ENCODE results near the gene TMEM53. TPM values are rescaled to one million over a fixed set of nuclear protein-coding genes. Genes with fewer than 3 reads are reported as not detected.
A peak's percentile ranks its signal among the peaks of the same experiment; 100 is the strongest.

Gene TMEM53
- total RNA-seq, 1 experiment from 2014 or later: 8.2 TPM

DNA sequence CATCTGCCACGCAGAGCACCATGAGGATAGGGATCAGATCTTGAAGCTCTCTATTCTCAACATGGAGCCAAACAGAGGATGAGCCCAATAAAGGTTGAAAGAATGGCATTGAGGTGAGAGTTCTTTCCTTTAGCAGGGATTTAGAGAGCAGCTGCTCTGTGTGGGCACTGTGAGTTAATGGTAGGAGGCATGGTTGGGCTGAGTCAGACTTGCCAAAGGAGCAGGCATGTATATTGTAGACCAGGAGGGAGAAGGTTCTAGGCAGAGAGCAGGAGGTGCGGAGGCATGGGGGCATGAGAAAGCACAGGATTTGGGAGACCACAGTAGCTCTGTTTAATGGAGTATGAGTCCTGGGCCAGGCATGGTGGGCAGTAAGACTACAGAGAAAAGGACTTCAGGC is 32.0 kb downstream of the TMEM53 start (continued):
- TF ChIP-seq, protein P1, sequence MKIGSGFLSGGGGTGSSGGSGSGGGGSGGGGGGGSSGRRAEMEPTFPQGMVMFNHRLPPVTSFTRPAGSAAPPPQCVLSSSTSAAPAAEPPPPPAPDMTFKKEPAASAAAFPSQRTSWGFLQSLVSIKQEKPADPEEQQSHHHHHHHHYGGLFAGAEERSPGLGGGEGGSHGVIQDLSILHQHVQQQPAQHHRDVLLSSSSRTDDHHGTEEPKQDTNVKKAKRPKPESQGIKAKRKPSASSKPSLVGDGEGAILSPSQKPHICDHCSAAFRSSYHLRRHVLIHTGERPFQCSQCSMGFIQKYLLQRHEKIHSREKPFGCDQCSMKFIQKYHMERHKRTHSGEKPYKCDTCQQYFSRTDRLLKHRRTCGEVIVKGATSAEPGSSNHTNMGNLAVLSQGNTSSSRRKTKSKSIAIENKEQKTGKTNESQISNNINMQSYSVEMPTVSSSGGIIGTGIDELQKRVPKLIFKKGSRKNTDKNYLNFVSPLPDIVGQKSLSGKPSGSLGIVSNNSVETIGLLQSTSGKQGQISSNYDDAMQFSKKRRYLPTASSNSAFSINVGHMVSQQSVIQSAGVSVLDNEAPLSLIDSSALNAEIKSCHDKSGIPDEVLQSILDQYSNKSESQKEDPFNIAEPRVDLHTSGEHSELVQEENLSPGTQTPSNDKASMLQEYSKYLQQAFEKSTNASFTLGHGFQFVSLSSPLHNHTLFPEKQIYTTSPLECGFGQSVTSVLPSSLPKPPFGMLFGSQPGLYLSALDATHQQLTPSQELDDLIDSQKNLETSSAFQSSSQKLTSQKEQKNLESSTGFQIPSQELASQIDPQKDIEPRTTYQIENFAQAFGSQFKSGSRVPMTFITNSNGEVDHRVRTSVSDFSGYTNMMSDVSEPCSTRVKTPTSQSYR (CRISPR knock-in tag; IDR thresholded peaks at IDR 0.05): no peak

DNA sequence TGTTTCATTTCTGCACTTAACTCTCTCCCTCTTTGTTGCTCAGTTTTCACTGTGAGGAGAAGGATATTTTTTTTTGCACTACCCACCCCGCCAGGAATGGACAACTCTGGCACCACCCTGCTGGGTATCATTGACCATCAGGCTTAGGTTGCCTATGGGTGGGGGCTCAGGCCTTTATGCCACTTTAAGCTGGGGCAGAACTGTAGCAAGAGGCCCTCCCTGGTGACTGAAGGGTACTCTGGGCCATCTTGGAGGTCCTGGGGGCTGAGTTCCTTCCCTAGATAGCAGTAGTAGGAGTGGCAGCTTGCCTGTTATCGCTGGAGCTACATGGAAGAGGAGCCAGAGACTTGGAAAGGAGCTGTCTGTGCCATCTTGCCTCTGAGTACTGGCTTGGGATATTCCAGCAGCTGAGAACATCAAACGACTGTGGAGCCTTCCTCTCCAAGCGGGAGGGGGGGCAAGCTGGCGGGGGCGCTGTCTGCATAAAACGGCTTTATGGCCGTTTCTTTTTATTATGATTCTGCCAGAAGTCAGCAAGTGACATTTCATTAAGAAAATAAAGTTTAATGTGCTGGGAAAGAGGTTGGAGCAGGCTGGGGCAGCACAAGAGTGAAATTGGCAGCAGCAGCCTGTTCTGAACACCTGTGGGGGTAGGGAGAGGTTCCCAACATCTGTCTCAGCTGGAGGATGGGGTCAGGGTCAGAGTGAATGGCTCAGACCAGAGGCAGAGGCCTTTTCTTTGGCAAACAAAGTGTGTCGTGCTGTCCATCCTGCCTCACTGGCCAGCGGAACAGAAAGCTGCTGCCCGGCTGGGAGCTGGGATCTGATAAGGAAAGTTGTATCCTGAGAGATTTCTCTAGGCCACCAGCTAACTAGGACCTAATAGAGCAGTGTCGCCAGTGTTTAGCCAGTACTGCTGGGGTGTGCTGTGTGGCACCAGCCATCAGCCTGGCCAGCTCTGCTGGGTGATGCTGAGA is 32.9 kb downstream of the TMEM53 start:
- no peak for DNase-seq (ENCODE audit: low spot score)
- Mint-ChIP-seq H3K27ac (no peak overlapping the region), H3K9me3 (no peaks in the 10 kb centered on the region), H3K4me1 (no peaks in the 10 kb centered on the region), H3K27me3 (ENCODE audit: low read depth) (no peaks in the 10 kb centered on the region), H3K4me3 (no peak overlapping the region), H3K36me3 (peaks cover 64% of the 10 kb centered on the region)
- TF ChIP-seq ZNF121 (CRISPR knock-in tag; IDR thresholded peaks at IDR 0.05) (no peak), ZNF263 (CRISPR knock-in tag; IDR thresholded peaks at IDR 0.05; ENCODE audit: low read depth) (no peak), ETV6 (CRISPR knock-in tag; IDR thresholded peaks at IDR 0.05) (no peak), ZNF396 (CRISPR knock-in tag; IDR thresholded peaks at IDR 0.05; ENCODE audit: borderline replicate concordance) (no peak), IRF2 (CRISPR knock-in tag; IDR thresholded peaks at IDR 0.05; ENCODE audit: borderline replicate concordance, low read depth) (no peak), JAZF1 (CRISPR knock-in tag; IDR thresholded peaks at IDR 0.05) (no peak), MXD4 (CRISPR knock-in tag; IDR thresholded peaks at IDR 0.05; ENCODE audit: borderline replicate concordance) (no peak), NR3C1 (CRISPR knock-in tag; conservative IDR thresholded peaks at IDR 0.05; ENCODE audit: low read depth) (no peak)
- TF ChIP-seq, protein P2, sequence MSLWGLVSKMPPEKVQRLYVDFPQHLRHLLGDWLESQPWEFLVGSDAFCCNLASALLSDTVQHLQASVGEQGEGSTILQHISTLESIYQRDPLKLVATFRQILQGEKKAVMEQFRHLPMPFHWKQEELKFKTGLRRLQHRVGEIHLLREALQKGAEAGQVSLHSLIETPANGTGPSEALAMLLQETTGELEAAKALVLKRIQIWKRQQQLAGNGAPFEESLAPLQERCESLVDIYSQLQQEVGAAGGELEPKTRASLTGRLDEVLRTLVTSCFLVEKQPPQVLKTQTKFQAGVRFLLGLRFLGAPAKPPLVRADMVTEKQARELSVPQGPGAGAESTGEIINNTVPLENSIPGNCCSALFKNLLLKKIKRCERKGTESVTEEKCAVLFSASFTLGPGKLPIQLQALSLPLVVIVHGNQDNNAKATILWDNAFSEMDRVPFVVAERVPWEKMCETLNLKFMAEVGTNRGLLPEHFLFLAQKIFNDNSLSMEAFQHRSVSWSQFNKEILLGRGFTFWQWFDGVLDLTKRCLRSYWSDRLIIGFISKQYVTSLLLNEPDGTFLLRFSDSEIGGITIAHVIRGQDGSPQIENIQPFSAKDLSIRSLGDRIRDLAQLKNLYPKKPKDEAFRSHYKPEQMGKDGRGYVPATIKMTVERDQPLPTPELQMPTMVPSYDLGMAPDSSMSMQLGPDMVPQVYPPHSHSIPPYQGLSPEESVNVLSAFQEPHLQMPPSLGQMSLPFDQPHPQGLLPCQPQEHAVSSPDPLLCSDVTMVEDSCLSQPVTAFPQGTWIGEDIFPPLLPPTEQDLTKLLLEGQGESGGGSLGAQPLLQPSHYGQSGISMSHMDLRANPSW (CRISPR knock-in tag; conservative IDR thresholded peaks at IDR 0.05; ENCODE audit: low read depth): no peak
- TF ChIP-seq, protein P3, sequence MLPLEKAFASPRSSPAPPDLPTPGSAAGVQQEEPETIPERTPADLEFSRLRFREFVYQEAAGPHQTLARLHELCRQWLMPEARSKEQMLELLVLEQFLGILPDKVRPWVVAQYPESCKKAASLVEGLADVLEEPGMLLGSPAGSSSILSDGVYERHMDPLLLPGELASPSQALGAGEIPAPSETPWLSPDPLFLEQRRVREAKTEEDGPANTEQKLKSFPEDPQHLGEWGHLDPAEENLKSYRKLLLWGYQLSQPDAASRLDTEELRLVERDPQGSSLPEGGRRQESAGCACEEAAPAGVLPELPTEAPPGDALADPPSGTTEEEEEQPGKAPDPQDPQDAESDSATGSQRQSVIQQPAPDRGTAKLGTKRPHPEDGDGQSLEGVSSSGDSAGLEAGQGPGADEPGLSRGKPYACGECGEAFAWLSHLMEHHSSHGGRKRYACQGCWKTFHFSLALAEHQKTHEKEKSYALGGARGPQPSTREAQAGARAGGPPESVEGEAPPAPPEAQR (CRISPR knock-in tag; IDR thresholded peaks at IDR 0.05): no peak
- no peak for ATAC-seq
- POLR2A ChIA-PET: interaction anchor here (0.5 kb wide), 1 partner anchor 1198 kb away, joined by 3 read pairs; no protein-coding TSS in a partner anchor
- CTCF ChIA-PET: interaction anchor here (1.0 to 6.9 kb wide), 3 partner anchors 11 to 33 kb away, joined by 3 to 42 read pairs (median 4); no protein-coding TSS in a partner anchor

DNA sequence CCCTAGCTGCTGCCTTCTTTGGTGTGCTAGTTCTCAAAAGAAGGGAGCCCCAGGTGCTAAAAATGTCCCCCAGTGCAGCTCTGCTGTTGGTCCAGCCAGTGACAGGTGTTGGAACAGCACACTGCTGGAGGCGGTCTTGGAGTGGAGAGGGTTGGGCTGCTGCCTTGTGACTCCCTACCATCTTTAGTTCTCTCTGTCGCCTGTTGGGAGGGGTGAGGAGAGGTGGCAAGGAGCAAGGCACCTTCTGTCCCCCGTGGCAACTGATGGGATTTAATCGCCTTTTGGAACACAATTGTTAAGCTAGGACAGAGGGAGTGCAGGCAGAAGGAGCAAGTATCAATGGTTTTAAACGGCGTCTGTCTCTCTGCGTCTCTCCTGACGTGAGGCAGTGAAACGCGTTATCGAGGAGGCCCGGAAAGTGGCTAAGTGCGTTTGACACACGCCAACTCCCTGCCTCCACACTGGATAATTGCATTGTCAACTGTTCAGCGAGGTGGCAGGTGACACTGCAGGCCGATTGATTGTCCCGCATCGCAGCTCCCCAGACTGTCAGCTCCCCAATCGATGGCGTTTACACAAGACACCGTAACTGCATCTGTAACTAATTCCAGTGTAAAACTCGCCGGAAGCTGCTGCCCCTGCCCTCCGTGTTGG is 34.0 kb downstream of the TMEM53 start:
- ChIA-PET CTCF (interaction anchor here (1.2 to 6.9 kb wide), 3 partner anchors 12 to 32 kb away, joined by 4 to 42 read pairs (median 5); no protein-coding TSS in a partner anchor), POLR2A (no interaction called here)
- Mint-ChIP-seq H3K4me1 (no peaks in the 10 kb centered on the region), H3K36me3 (peaks cover 74% of the 10 kb centered on the region), H3K27ac (no peak overlapping the region), H3K9me3 (no peaks in the 10 kb centered on the region), H3K27me3 (ENCODE audit: low read depth) (no peaks in the 10 kb centered on the region), H3K4me3 (no peak overlapping the region)
- DNase-seq (ENCODE audit: low spot score) (no peak), ATAC-seq (peak; percentile 59)
- TF ChIP-seq, protein P4, sequence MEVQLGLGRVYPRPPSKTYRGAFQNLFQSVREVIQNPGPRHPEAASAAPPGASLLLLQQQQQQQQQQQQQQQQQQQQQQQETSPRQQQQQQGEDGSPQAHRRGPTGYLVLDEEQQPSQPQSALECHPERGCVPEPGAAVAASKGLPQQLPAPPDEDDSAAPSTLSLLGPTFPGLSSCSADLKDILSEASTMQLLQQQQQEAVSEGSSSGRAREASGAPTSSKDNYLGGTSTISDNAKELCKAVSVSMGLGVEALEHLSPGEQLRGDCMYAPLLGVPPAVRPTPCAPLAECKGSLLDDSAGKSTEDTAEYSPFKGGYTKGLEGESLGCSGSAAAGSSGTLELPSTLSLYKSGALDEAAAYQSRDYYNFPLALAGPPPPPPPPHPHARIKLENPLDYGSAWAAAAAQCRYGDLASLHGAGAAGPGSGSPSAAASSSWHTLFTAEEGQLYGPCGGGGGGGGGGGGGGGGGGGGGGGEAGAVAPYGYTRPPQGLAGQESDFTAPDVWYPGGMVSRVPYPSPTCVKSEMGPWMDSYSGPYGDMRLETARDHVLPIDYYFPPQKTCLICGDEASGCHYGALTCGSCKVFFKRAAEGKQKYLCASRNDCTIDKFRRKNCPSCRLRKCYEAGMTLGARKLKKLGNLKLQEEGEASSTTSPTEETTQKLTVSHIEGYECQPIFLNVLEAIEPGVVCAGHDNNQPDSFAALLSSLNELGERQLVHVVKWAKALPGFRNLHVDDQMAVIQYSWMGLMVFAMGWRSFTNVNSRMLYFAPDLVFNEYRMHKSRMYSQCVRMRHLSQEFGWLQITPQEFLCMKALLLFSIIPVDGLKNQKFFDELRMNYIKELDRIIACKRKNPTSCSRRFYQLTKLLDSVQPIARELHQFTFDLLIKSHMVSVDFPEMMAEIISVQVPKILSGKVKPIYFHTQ (CRISPR knock-in tag; IDR thresholded peaks at IDR 0.05): no peak
- no peak for TF ChIP-seq PRRX2 (CRISPR knock-in tag; IDR thresholded peaks at IDR 0.05)
- no peak for TF ChIP-seq GTF2I (CRISPR knock-in tag; conservative IDR thresholded peaks at IDR 0.05)
- no peak for TF ChIP-seq NFATC4 (CRISPR knock-in tag; IDR thresholded peaks at IDR 0.05)
- TF ChIP-seq, protein P5, sequence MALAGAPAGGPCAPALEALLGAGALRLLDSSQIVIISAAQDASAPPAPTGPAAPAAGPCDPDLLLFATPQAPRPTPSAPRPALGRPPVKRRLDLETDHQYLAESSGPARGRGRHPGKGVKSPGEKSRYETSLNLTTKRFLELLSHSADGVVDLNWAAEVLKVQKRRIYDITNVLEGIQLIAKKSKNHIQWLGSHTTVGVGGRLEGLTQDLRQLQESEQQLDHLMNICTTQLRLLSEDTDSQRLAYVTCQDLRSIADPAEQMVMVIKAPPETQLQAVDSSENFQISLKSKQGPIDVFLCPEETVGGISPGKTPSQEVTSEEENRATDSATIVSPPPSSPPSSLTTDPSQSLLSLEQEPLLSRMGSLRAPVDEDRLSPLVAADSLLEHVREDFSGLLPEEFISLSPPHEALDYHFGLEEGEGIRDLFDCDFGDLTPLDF (CRISPR knock-in tag; IDR thresholded peaks at IDR 0.05): no peak
- TF ChIP-seq, protein P6, sequence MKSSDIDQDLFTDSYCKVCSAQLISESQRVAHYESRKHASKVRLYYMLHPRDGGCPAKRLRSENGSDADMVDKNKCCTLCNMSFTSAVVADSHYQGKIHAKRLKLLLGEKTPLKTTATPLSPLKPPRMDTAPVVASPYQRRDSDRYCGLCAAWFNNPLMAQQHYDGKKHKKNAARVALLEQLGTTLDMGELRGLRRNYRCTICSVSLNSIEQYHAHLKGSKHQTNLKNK (CRISPR knock-in tag; IDR thresholded peaks at IDR 0.05): no peak
- no peak for TF ChIP-seq ETV6 (CRISPR knock-in tag; IDR thresholded peaks at IDR 0.05)
- no peak for TF ChIP-seq MYBL2 (CRISPR knock-in tag; IDR thresholded peaks at IDR 0.05)
